ENCODE measurements around the gene JAKMIP1. TPM values are rescaled to one million over a fixed set of nuclear protein-coding genes. Genes with fewer than 3 reads are reported as not detected.

JAKMIP1 gene
- total RNA-seq, 1 donor, result 1.4 TPM

GRCh38 chr4:6200922-6201362 lies 593 bp upstream of the JAKMIP1 start:
- Histone ChIP-seq H3K4me1 (ENCODE audit: insufficient read depth, low read length) (peaks cover 3% of the 10 kb centered on the region), H3K27me3 (ENCODE audit: insufficient read depth, low read length) (peaks cover 15% of the 10 kb centered on the region)

GRCh38 chr4:6199422-6199921 lies 877 bp downstream of the JAKMIP1 start:
- peaks cover 3% of the 10 kb centered on the region for H3K4me1 ChIP-seq (ENCODE audit: insufficient read depth, low read length)

More at GRCh38 chr4:6200922-6201362, 593 bp upstream of the JAKMIP1 start:
- peak overlapping the region; percentile 24 for H3K4me3 ChIP-seq (ENCODE audit: low read length)
- H3K9me3 ChIP-seq (ENCODE audit: low read depth, low read length), result no peaks in the 10 kb centered on the region

GRCh38 chr4:6198768-6199421 lies 1.5 kb downstream of the JAKMIP1 start:
- no peaks in the 10 kb centered on the region for H3K9me3 ChIP-seq (ENCODE audit: low read depth, low read length)
- peaks cover 15% of the 10 kb centered on the region for H3K27me3 ChIP-seq (ENCODE audit: insufficient read depth, low read length)
- H3K4me3 ChIP-seq (ENCODE audit: low read length), result no peak overlapping the region
- H3K4me1 ChIP-seq (ENCODE audit: insufficient read depth, low read length), result peaks cover 3% of the 10 kb centered on the region

More at GRCh38 chr4:6199422-6199921, 877 bp downstream of the JAKMIP1 start:
- Histone ChIP-seq H3K4me3 (ENCODE audit: low read length) (no peak overlapping the region), H3K27me3 (ENCODE audit: insufficient read depth, low read length) (peaks cover 15% of the 10 kb centered on the region), H3K9me3 (ENCODE audit: low read depth, low read length) (no peaks in the 10 kb centered on the region)

GRCh38 chr4:6198278-6198677 lies 2.1 kb downstream of the JAKMIP1 start:
- Histone ChIP-seq H3K27me3 (ENCODE audit: insufficient read depth, low read length) (peaks cover 15% of the 10 kb centered on the region), H3K9me3 (ENCODE audit: low read depth, low read length) (no peaks in the 10 kb centered on the region), H3K4me1 (ENCODE audit: insufficient read depth, low read length) (peaks cover 3% of the 10 kb centered on the region), H3K4me3 (ENCODE audit: low read length) (no peak overlapping the region)

- peaks cover 15% of the 10 kb centered on the region for H3K27me3 ChIP-seq (ENCODE audit: insufficient read depth, low read length)
- H3K4me1 ChIP-seq (ENCODE audit: insufficient read depth, low read length), result peaks cover 3% of the 10 kb centered on the region
- no peak overlapping the region for H3K4me3 ChIP-seq (ENCODE audit: low read length)
- H3K9me3 ChIP-seq (ENCODE audit: low read depth, low read length), result no peaks in the 10 kb centered on the region
Observed at GRCh38 chr4:6197433-6198174, 2.7 kb downstream of the JAKMIP1 start.

- Histone ChIP-seq H3K4me3 (ENCODE audit: low read length) (no peak overlapping the region), H3K27me3 (ENCODE audit: insufficient read depth, low read length) (peaks cover 15% of the 10 kb centered on the region), H3K9me3 (ENCODE audit: low read depth, low read length) (no peaks in the 10 kb centered on the region), H3K4me1 (ENCODE audit: insufficient read depth, low read length) (peaks cover 3% of the 10 kb centered on the region)
Observed at GRCh38 chr4:6196871-6197270, 3.5 kb downstream of the JAKMIP1 start.

- H3K4me3 ChIP-seq (ENCODE audit: low read length), result no peak overlapping the region
- H3K9me3 ChIP-seq (ENCODE audit: low read depth, low read length), result no peaks in the 10 kb centered on the region
- peaks cover 3% of the 10 kb centered on the region for H3K4me1 ChIP-seq (ENCODE audit: insufficient read depth, low read length)
- peaks cover 12% of the 10 kb centered on the region for H3K27me3 ChIP-seq (ENCODE audit: insufficient read depth, low read length)
Observed at GRCh38 chr4:6196324-6196723, 4.0 kb downstream of the JAKMIP1 start.

- H3K9me3 ChIP-seq (ENCODE audit: low read depth, low read length), result no peaks in the 10 kb centered on the region
- H3K27me3 ChIP-seq (ENCODE audit: insufficient read depth, low read length), result peaks cover 6% of the 10 kb centered on the region
- H3K4me3 ChIP-seq (ENCODE audit: low read length), result no peak overlapping the region
- H3K4me1 ChIP-seq (ENCODE audit: insufficient read depth, low read length), result peaks cover 3% of the 10 kb centered on the region
Observed at GRCh38 chr4:6195602-6196319, 4.6 kb downstream of the JAKMIP1 start.

GRCh38 chr4:6194458-6195195 lies 5.7 kb downstream of the JAKMIP1 start:
- Histone ChIP-seq H3K4me1 (ENCODE audit: insufficient read depth, low read length) (peaks cover 3% of the 10 kb centered on the region), H3K9me3 (ENCODE audit: low read depth, low read length) (no peaks in the 10 kb centered on the region), H3K4me3 (ENCODE audit: low read length) (no peak overlapping the region)

GRCh38 chr4:6193399-6193798 lies 7.0 kb downstream of the JAKMIP1 start:
- Histone ChIP-seq H3K9me3 (ENCODE audit: low read depth, low read length) (no peaks in the 10 kb centered on the region), H3K4me3 (ENCODE audit: low read length) (no peak overlapping the region), H3K27me3 (ENCODE audit: insufficient read depth, low read length) (peaks cover 1% of the 10 kb centered on the region), H3K4me1 (ENCODE audit: insufficient read depth, low read length) (no peaks in the 10 kb centered on the region)

More at GRCh38 chr4:6194458-6195195, 5.7 kb downstream of the JAKMIP1 start:
- H3K27me3 ChIP-seq (ENCODE audit: insufficient read depth, low read length), result peaks cover 6% of the 10 kb centered on the region

GRCh38 chr4:6192245-6192644 lies 8.1 kb downstream of the JAKMIP1 start:
- Histone ChIP-seq H3K27me3 (ENCODE audit: insufficient read depth, low read length) (no peaks in the 10 kb centered on the region), H3K4me1 (ENCODE audit: insufficient read depth, low read length) (no peaks in the 10 kb centered on the region), H3K9me3 (ENCODE audit: low read depth, low read length) (no peaks in the 10 kb centered on the region), H3K4me3 (ENCODE audit: low read length) (no peak overlapping the region)

GRCh38 chr4:6191448-6192130 lies 8.8 kb downstream of the JAKMIP1 start:
- Histone ChIP-seq H3K4me1 (ENCODE audit: insufficient read depth, low read length) (no peaks in the 10 kb centered on the region), H3K4me3 (ENCODE audit: low read length) (no peak overlapping the region), H3K27me3 (ENCODE audit: insufficient read depth, low read length) (no peaks in the 10 kb centered on the region), H3K9me3 (ENCODE audit: low read depth, low read length) (no peaks in the 10 kb centered on the region)

GRCh38 chr4:6190486-6190885 lies 9.9 kb downstream of the JAKMIP1 start:
- Histone ChIP-seq H3K27me3 (ENCODE audit: insufficient read depth, low read length) (no peaks in the 10 kb centered on the region), H3K9me3 (ENCODE audit: low read depth, low read length) (no peaks in the 10 kb centered on the region), H3K4me3 (ENCODE audit: low read length) (no peak overlapping the region), H3K4me1 (ENCODE audit: insufficient read depth, low read length) (no peaks in the 10 kb centered on the region)

GRCh38 chr4:6189511-6189910 lies 10.8 kb downstream of the JAKMIP1 start:
- Histone ChIP-seq H3K27me3 (ENCODE audit: insufficient read depth, low read length) (no peaks in the 10 kb centered on the region), H3K9me3 (ENCODE audit: low read depth, low read length) (no peaks in the 10 kb centered on the region), H3K4me3 (ENCODE audit: low read length) (no peak overlapping the region), H3K4me1 (ENCODE audit: insufficient read depth, low read length) (no peaks in the 10 kb centered on the region)
